ENCODE data around the gene UNC5A. TPM values are rescaled to one million over a fixed set of nuclear protein-coding genes. Genes with fewer than 3 reads are reported as not detected.

UNC5A gene
- total RNA-seq, 6 experiments from 2014 or later = not detected

DNA sequence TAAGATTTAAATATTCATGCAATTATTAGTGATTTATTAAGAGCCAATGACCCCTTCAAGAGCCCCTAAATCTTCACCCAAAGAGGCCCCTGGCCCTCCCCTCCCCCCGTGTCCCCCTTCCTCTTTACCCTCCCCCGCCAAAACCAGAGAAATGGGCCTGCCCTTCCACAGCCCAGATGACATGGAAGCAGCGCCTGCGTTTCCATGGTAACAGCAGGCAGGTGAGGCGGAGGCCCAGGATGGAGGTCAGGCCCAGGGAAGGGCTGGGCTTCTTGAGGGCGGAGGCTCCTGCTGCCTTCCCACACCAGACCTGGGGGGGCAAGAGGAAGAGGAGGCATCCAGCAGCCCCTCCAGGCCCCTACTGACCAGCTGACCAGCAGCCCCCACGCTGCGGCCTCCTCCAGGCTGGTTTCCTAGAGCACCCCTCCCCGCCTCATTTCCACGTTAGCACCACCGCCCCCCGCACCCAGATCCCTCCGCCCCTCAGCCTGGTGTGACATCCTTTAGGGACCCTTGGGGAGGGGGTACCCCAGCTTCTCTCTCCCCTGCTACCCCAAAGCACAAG lies 37.4 kb downstream of the UNC5A start:
- H3K4me3 ChIP-seq = no peak overlapping the region
- no peaks in the 10 kb centered on the region for H3K9me3 ChIP-seq
- H3K36me3 ChIP-seq = no peaks in the 10 kb centered on the region
- no peaks in the 10 kb centered on the region for H3K27me3 ChIP-seq
- TF ChIP-seq POLR2A (IDR thresholded peaks at IDR 0.05) = no peak
- TF ChIP-seq, protein P1, sequence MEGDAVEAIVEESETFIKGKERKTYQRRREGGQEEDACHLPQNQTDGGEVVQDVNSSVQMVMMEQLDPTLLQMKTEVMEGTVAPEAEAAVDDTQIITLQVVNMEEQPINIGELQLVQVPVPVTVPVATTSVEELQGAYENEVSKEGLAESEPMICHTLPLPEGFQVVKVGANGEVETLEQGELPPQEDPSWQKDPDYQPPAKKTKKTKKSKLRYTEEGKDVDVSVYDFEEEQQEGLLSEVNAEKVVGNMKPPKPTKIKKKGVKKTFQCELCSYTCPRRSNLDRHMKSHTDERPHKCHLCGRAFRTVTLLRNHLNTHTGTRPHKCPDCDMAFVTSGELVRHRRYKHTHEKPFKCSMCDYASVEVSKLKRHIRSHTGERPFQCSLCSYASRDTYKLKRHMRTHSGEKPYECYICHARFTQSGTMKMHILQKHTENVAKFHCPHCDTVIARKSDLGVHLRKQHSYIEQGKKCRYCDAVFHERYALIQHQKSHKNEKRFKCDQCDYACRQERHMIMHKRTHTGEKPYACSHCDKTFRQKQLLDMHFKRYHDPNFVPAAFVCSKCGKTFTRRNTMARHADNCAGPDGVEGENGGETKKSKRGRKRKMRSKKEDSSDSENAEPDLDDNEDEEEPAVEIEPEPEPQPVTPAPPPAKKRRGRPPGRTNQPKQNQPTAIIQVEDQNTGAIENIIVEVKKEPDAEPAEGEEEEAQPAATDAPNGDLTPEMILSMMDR (IDR thresholded peaks at IDR 0.05) = no peak
- DNase-seq (no peak), ATAC-seq (no peak)
- H3K4me1 ChIP-seq = no peaks in the 10 kb centered on the region
- no peak overlapping the region for H3K27ac ChIP-seq
- WGBS (ENCODE audit: insufficient coverage, low coverage, low lambda C conversion rate, missing lambda C conversion rate) = 56% methylated on average over 11 of the region's 13 CpGs
- intact Hi-C loops (cut with DNase I) = no loop called here

DNA sequence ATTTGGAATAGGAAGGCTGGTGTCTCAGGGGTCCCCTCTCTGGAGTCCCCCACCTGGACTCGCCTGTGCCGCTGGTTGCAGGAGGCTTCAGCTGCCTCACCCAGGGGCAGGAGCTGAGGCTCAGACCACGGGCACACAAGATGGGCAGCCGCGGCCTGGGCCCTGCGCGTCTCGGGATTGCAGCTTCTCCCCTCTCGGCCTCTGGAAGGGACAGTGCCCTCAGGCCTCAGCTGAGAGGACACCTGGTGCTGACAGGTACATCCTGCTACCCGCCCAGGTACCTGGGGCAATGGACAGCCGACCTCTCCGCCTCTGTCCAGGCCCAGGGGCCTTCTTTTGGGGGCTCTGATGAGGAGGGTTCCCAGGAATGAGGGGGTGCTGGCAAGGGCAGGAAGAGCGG lies 38.3 kb downstream of the UNC5A start:
- Histone ChIP-seq H3K36me3 (no peaks in the 10 kb centered on the region), H3K27me3 (no peaks in the 10 kb centered on the region), H3K9me3 (no peaks in the 10 kb centered on the region), H3K27ac (no peak overlapping the region), H3K4me1 (no peaks in the 10 kb centered on the region), H3K4me3 (no peak overlapping the region)
- intact Hi-C loops (cut with DNase I) = no loop called here
- TF ChIP-seq POLR2A (IDR thresholded peaks at IDR 0.05) = no peak
- TF ChIP-seq, protein P1 (IDR thresholded peaks at IDR 0.05) = no peak
- DNase-seq (no peak), ATAC-seq (no peak)
- 20% methylated on average over 1 of the region's 13 CpGs for WGBS (ENCODE audit: insufficient coverage, low coverage, low lambda C conversion rate, missing lambda C conversion rate)

DNA sequence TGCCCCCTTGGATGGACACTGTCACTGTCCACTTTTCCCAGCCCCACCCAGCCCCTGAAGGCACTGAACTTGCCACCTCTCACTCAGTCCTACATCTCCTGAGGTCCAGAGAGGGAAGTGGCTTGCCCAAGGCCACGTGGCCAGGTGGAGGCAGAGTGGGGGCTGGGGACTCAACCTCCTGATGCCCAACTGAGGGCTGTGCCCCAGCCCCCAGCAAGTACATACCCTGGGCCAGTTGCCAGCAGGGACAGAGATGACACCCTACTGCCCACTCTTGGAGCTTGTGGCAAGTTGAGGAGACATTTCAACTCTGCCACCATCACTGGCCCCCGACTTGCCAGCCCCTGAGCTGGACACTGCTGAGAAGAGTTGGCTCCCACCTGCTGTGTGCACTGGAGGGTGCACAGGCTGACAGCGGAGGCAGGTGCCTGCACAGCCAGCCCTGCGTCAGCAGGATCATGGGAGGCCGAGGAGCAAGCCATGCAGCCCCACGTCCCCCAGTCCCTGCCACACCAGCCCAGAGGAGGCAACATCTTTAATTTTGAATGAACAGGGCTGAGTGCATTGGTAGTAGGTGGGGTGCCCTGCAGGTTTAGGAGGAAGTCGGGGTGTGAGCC lies 39.4 kb downstream of the UNC5A start:
- intact Hi-C loops (cut with DNase I) = no loop called here
- Histone ChIP-seq H3K9me3 (no peaks in the 10 kb centered on the region), H3K27me3 (no peaks in the 10 kb centered on the region), H3K36me3 (no peaks in the 10 kb centered on the region), H3K4me1 (no peaks in the 10 kb centered on the region), H3K4me3 (no peak overlapping the region), H3K27ac (no peak overlapping the region)
- WGBS (ENCODE audit: insufficient coverage, low coverage, low lambda C conversion rate, missing lambda C conversion rate) = 58% methylated on average over 2 of the region's 7 CpGs
- no peak for ATAC-seq
- TF ChIP-seq, protein P1 (IDR thresholded peaks at IDR 0.05) = no peak
- TF ChIP-seq POLR2A (IDR thresholded peaks at IDR 0.05) = no peak
- DNase-seq = no peak

DNA sequence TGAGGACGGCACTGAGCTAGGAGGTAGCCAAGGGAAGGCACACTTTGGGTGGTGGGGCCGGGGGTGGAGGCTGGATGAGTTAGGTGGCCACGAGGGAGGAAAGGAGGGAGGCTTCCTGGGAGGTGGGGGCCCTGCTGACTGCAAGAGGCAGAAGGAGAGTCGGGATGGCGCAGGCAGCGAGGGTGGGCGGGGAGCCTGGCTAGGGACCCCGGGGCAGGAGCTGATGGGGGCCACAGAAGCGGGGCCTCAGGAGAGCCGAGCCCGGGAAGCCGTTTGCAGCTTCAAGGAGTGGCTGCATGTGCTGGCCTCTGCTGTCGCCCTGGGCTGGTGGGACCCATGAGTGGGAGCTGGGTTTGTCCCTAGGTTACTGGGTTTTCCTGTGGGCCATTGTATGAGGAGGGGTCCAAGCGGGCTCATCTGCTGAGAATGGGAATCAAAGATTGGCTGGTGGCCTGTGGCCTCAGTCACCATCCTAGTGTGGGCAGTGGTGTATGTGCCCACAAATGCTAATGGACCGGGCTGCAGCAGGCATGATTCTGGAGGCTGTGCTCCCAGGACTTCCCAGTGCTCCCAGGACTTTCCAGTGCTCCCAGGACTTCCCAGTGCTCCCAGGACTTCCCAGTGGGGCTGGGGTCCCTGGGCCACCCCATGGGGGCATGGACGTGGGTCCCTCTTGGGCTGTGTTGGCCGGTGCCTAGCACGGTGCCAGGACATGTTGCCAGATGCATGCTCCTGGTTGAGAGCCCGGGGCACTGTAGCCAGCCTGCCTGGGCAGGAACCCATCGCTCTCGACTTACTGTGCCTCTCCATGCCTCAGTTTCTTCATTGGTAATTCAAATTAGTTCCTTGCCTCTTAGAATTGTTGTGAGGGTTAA lies 40.2 kb downstream of the UNC5A start:
- no peaks in the 10 kb centered on the region for H3K27me3 ChIP-seq
- no peak for DNase-seq

More for the DNA sequence above, 40.2 kb downstream of the UNC5A start:
- no peak for TF ChIP-seq POLR2A (IDR thresholded peaks at IDR 0.05)
- TF ChIP-seq, protein P1 (IDR thresholded peaks at IDR 0.05) = no peak
- Histone ChIP-seq H3K4me1 (no peaks in the 10 kb centered on the region), H3K9me3 (no peaks in the 10 kb centered on the region), H3K27ac (no peak overlapping the region), H3K36me3 (no peaks in the 10 kb centered on the region), H3K4me3 (no peak overlapping the region)
- intact Hi-C loops (cut with DNase I) = no loop called here
- ATAC-seq = no peak
- WGBS (ENCODE audit: insufficient coverage, low coverage, low lambda C conversion rate, missing lambda C conversion rate) = 69% methylated on average over 4 of the region's 21 CpGs
